BJ (cell line): ENCODE measurements around the gene TSKU. TPM values are rescaled to one million over a fixed set of nuclear protein-coding genes. Genes with fewer than 3 reads are reported as not detected.
"Not testable (repeated sequence)": the region's sequence is repeated elsewhere in the genome, so short reads cannot be mapped to it uniquely, and the experiment has no call there.

ENCODE experiments used
- CTCF ChIA-PET: fragments of 350-600 bp; formaldehyde crosslinking; extraction: SDS; loops from one replicate; lab custom pipeline; 2021; ENCODE audit warnings: antibody characterized with exemption, inconsistent platforms; lab: Yijun Ruan, JAX
- POLR2A ChIA-PET: fragments of 300-600 bp; sonication (Branson Sonifier 250); formaldehyde crosslinking; extraction: SDS; loops from one replicate; lab custom pipeline; 2021; ENCODE audit warnings: antibody characterized with exemption; lab: Charles Lee
- DNase-seq: peaks from one replicate; pipeline ENCODE4 v3.0.0-alpha.2; 2011; ENCODE audit warnings: low read depth
- H3K27me3 ChIP-seq: 2 replicates; pipeline ENCODE4 v1.6.0; 2011; ENCODE audit warnings: low read length; ENCODE audit not compliant: control insufficient read depth, insufficient read depth
- H3K36me3 ChIP-seq: 2 replicates; pipeline ENCODE4 v1.5.1; 2011; ENCODE audit warnings: low read length; ENCODE audit not compliant: control insufficient read depth, insufficient read depth
- H3K4me3 ChIP-seq: 2 replicates; pipeline ENCODE4 v1.5.1; 2011; ENCODE audit warnings: low read depth, mild to moderate bottlenecking, control low read depth, low read length
- CTCF ChIP-seq: IDR thresholded peaks from 2 replicates; pipeline ENCODE4 v1.5.1; 2011; ENCODE audit warnings: low read depth, mild to moderate bottlenecking, control low read depth, inconsistent platforms, low read length, moderate library complexity; ENCODE audit not compliant: insufficient read depth
- polyA plus RNA-seq: library from polyadenylated mRNA; depleted of rRNA; stranded (reverse); fragments of >200 nt; gene quantifications from 2 replicates; pipeline ENCODE4 v1.2.3, GENCODE V29; 2011

Gene TSKU
- polyA plus RNA-seq, 1 experiment = 27.3 TPM

GRCh38 chr11:76789443-76789719, 6.2 kb downstream of the TSKU start:
- no peak overlapping the region for H3K4me3 ChIP-seq
- POLR2A ChIA-PET = no interaction called here
- H3K36me3 ChIP-seq = no peaks in the 10 kb centered on the region
- CTCF ChIA-PET = interaction anchor here (3.5 kb wide), 1 partner anchor 9 kb away, joined by 23 read pairs; no protein-coding TSS in a partner anchor
- H3K27me3 ChIP-seq = no peaks in the 10 kb centered on the region
- TF ChIP-seq CTCF = no peak
- DNase-seq = no peak

- POLR2A ChIA-PET = no interaction called here
- DNase-seq = no peak
- CTCF ChIA-PET = no interaction called here
- TF ChIP-seq CTCF = no peak
- no peak overlapping the region for H3K4me3 ChIP-seq
- no peaks in the 10 kb centered on the region for H3K36me3 ChIP-seq
- no peaks in the 10 kb centered on the region for H3K27me3 ChIP-seq
Measured at GRCh38 chr11:76790251-76790650, 7.1 kb downstream of the TSKU start.

GRCh38 chr11:76791002-76791770, 8.0 kb downstream of the TSKU start:
- H3K36me3 ChIP-seq, POLR2A ChIA-PET, H3K27me3 ChIP-seq, DNase-seq, H3K4me3 ChIP-seq: not testable (repeated sequence)
- CTCF ChIA-PET = interaction anchor here (1.1 to 2.5 kb wide), 3 partner anchors 12 to 69 kb away, joined by 5 to 12 read pairs (median 7); no protein-coding TSS in a partner anchor

- DNase-seq = no peak
- peaks cover 8% of the 10 kb centered on the region for H3K36me3 ChIP-seq
- CTCF ChIA-PET = interaction anchor here (0.9 to 2.5 kb wide), 5 partner anchors 11 to 70 kb away, joined by 3 to 12 read pairs (median 5); no protein-coding TSS in a partner anchor
- POLR2A ChIA-PET = no interaction called here
- no peak for TF ChIP-seq CTCF
- no peak overlapping the region for H3K4me3 ChIP-seq
- H3K27me3 ChIP-seq = no peaks in the 10 kb centered on the region
Measured at GRCh38 chr11:76791861-76792260, 8.7 kb downstream of the TSKU start.

- Histone ChIP-seq H3K27me3 (no peaks in the 10 kb centered on the region), H3K4me3 (no peak overlapping the region), H3K36me3 (peaks cover 9% of the 10 kb centered on the region)
- ChIA-PET CTCF (interaction anchor here (0.9 to 2.9 kb wide), 6 partner anchors 10 to 71 kb away, joined by 3 to 12 read pairs (median 6); no protein-coding TSS in a partner anchor), POLR2A (no interaction called here)
- TF ChIP-seq CTCF = no peak
- no peak for DNase-seq
Measured at GRCh38 chr11:76792505-76793264, 9.5 kb downstream of the TSKU start.
